BE2C (cell line): Measurements from ENCODE around the gene NRARP.

Experiments
- DNase-seq: peaks from one replicate; pipeline ENCODE4 v3.0.0-alpha.2; 2020
- H3K27me3 ChIP-seq: fragments of 250-450 bp; sonication (Bioruptor Pico); 2 replicates; pipeline ENCODE4 v1.5.1; 2020; ENCODE audit warnings: mild to moderate bottlenecking
- H3K36me3 ChIP-seq: fragments of 250-450 bp; sonication (Bioruptor Pico); 2 replicates; pipeline ENCODE4 v1.5.1; 2020; ENCODE audit warnings: mild to moderate bottlenecking
- H3K4me1 ChIP-seq: fragments of 250-450 bp; sonication (Bioruptor Pico); 2 replicates; pipeline ENCODE4 v1.5.1; 2020
- H3K4me3 ChIP-seq: 2 replicates; pipeline ENCODE4 v1.5.1; 2011; ENCODE audit warnings: low read depth, low read length
- H3K9me3 ChIP-seq: fragments of 250-450 bp; sonication (Bioruptor Pico); 2 replicates; pipeline ENCODE4 v1.5.1; 2020
- CTCF ChIP-seq: IDR thresholded peaks from 2 replicates; pipeline ENCODE4 v1.5.1; 2012; ENCODE audit warnings: mild to moderate bottlenecking, low read depth, low read length

Gene NRARP

GRCh38 chr9:137266585-137267453 is 35.3 kb downstream of the NRARP start:
- H3K4me3 ChIP-seq = no peak overlapping the region
- H3K4me1 ChIP-seq = no peaks in the 10 kb centered on the region
- DNase-seq = no peak
- no peaks in the 10 kb centered on the region for H3K9me3 ChIP-seq
- no peak for TF ChIP-seq CTCF
- H3K27me3 ChIP-seq = no peaks in the 10 kb centered on the region
- H3K36me3 ChIP-seq = peaks cover 46% of the 10 kb centered on the region

GRCh38 chr9:137266162-137266527 is 35.9 kb downstream of the NRARP start:
- DNase-seq = peak; percentile 32
- Histone ChIP-seq H3K36me3 (peaks cover 44% of the 10 kb centered on the region), H3K9me3 (no peaks in the 10 kb centered on the region), H3K4me1 (no peaks in the 10 kb centered on the region), H3K4me3 (no peak overlapping the region), H3K27me3 (no peaks in the 10 kb centered on the region)
- TF ChIP-seq CTCF = no peak

- TF ChIP-seq CTCF = no peak
- Histone ChIP-seq H3K4me3 (no peak overlapping the region), H3K36me3 (peaks cover 40% of the 10 kb centered on the region), H3K4me1 (no peaks in the 10 kb centered on the region), H3K9me3 (no peaks in the 10 kb centered on the region), H3K27me3 (no peaks in the 10 kb centered on the region)
- peak; percentile 9 for DNase-seq
Observed at GRCh38 chr9:137265496-137266161, 36.4 kb downstream of the NRARP start.

- no peak for DNase-seq
- TF ChIP-seq CTCF = no peak
- Histone ChIP-seq H3K4me1 (no peaks in the 10 kb centered on the region), H3K27me3 (no peaks in the 10 kb centered on the region), H3K4me3 (no peak overlapping the region), H3K9me3 (no peaks in the 10 kb centered on the region), H3K36me3 (peaks cover 36% of the 10 kb centered on the region)
Observed at GRCh38 chr9:137264067-137264466, 38.0 kb downstream of the NRARP start.

- peaks cover 37% of the 10 kb centered on the region for H3K36me3 ChIP-seq
- H3K9me3 ChIP-seq = no peaks in the 10 kb centered on the region
- DNase-seq = no peak
Observed at GRCh38 chr9:137263506-137263905, 38.6 kb downstream of the NRARP start.

More at GRCh38 chr9:137263506-137263905, 38.6 kb downstream of the NRARP start:
- Histone ChIP-seq H3K27me3 (no peaks in the 10 kb centered on the region), H3K4me1 (no peaks in the 10 kb centered on the region), H3K4me3 (no peak overlapping the region)
- TF ChIP-seq CTCF = no peak
